Measurements from ENCODE around the gene SLC12A8.

DNA sequence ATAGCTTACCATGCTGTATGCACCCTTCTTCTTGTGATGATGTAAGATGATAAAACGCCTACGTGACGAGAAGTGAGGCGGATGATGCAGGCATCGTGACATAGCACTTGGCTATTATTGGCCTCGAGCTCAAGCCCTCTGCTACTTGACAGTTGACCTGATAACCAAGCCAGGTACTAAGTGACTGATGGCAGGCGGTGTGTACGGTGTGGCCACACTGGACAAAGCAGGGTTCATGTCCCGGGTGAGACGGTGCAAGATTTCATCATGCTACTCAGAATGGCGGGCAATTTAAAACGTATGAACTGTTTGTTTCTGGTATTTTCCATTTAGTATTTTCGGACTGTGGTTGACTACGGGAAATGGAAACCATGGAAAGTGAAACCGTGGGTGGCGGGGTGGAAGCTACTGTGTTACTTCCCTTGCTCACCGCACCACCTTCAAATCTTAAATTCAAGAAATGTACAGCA is 57.7 kb downstream of the SLC12A8 start:
- TF ChIP-seq, protein P1, sequence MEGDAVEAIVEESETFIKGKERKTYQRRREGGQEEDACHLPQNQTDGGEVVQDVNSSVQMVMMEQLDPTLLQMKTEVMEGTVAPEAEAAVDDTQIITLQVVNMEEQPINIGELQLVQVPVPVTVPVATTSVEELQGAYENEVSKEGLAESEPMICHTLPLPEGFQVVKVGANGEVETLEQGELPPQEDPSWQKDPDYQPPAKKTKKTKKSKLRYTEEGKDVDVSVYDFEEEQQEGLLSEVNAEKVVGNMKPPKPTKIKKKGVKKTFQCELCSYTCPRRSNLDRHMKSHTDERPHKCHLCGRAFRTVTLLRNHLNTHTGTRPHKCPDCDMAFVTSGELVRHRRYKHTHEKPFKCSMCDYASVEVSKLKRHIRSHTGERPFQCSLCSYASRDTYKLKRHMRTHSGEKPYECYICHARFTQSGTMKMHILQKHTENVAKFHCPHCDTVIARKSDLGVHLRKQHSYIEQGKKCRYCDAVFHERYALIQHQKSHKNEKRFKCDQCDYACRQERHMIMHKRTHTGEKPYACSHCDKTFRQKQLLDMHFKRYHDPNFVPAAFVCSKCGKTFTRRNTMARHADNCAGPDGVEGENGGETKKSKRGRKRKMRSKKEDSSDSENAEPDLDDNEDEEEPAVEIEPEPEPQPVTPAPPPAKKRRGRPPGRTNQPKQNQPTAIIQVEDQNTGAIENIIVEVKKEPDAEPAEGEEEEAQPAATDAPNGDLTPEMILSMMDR (IDR thresholded peaks at IDR 0.05): no peak
- TF ChIP-seq POLR2A (IDR thresholded peaks at IDR 0.05): no peak
